Activated CD4-positive, alpha-beta T cell treated with anti-CD3 and anti-CD28 coated beads for 4 hours (primary cell): ENCODE measurements around the gene SALL4.
"Not testable (repeated sequence)": the region's sequence is repeated elsewhere in the genome, so short reads cannot be mapped to it uniquely, and the experiment has no call there.

ENCODE experiments used
- DNase-seq, 2 donors: peaks; one replicate each; pipeline ENCODE4 v3.0.0-alpha.2; 2020

SALL4 gene

GRCh38 chr20:51802170-51802751, at the start of gene SALL4:
SALL4 (minus strand) TSS chr20:51802521; CDS start chr20:51802408, 113 bp downstream.
- DNase-seq, result no peak

DNA sequence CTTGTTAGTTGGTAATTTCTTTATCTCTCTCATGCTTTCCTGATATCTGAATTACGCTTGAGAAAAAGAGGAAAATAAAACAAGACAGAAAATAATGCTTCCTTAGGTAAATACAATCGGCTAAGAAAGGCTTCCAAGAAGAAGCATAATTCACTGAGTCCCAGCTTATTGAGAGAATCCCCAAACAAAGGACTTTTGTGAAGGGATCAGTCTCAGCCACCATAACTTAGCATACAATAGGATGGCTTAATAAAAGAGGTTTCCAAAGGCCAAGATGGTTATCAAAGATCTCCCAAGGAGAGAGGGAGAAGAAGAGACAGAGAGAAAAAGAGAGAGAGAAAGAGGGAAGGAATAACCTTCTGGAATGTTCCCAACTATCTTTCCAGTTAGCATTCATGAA, 46.0 kb upstream of the SALL4 start:
- DNase-seq, result no peak

GRCh38 chr20:51840865-51841264, 38.5 kb upstream of the SALL4 start:
- DNase-seq, result no peak

DNA sequence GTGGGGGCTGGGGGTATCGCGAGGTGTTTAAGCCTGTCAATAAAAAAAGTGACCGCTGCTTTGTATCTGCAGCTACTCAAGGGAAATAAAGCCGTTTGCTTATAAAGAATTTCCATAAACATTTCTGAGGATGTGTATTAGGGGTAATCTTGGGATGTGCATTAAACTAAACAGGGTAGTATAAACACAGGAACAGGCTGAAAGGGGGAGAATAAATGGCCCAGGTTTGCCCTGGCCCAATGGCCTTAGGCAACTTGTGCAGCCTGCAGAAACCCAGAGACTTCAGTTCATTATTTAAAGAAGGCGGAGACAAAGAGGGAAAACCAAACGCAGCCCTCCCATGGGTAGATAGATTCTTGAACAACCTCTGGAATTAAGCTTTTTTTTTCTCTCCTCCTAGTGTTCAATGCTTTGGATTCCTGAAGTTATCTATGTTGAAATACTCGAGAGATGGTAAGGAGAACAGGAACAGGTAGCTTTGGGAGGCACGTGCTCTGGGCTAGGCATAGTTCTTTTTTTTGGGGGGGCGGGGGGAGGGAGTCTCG, 35.6 kb upstream of the SALL4 start:
- DNase-seq, result no peak

- DNase-seq, result no peak
These were observed 35.1 kb upstream of the SALL4 start for GRCh38 chr20:51837436-51837835.

- no peak for DNase-seq
These were observed 31.0 kb upstream of the SALL4 start for GRCh38 chr20:51833326-51833725.

GRCh38 chr20:51832276-51832675, 30.0 kb upstream of the SALL4 start:
- no peak for DNase-seq

GRCh38 chr20:51831866-51832265, 29.5 kb upstream of the SALL4 start:
- DNase-seq, result no peak

GRCh38 chr20:51830538-51830937, 28.2 kb upstream of the SALL4 start:
- DNase-seq, result no peak

GRCh38 chr20:51828762-51829161, 26.4 kb upstream of the SALL4 start:
- DNase-seq, result no peak

DNA sequence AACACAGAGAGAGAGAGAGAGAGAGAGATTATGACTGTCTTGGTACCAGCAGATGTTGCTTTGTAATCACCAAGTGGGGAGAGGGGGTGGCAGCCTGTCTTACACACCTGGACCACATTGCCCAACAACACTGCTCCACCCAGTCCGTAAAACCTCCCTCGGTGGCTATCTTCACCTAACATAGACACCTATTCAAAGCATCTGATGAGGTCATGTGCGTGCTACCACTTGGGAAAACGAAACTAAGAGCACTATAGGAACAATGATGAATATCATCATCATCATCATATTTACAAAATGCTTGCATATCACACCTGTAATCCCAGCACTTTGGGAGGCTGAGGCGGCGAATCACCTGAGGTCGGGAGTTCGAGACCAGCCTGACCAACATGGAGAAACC, 24.1 kb upstream of the SALL4 start:
- DNase-seq, result no peak

DNA sequence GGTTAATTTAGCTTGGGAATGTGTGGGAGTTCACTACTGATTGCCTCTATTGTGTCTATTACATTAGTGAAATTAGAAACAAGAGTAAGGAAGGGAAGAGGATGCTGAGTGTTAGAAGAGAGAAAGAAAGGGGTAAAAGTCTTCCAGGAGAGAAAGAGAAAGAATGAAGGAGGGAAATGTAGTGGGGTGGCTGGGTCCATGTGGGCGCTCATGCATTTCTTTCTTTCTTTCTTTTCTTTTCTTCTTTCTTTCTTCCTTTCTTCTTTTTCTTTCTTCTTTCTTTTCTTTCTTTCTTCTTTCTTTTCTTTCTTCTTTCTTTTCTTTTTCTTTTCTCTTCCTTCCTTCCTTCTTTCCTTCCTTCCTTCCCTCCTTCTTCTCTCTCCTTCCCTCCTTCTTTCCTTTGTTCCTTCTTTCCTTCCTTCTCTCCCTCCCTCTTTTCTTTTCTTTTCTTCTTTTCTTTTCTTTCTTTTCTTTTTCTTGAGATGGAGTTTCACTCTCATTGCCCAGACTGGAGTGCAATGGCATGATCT, 16.2 kb upstream of the SALL4 start:
- DNase-seq, result no peak

GRCh38 chr20:51816856-51817255, 14.5 kb upstream of the SALL4 start:
- not testable (repeated sequence) for DNase-seq

- no peak for DNase-seq
These were observed 13.2 kb upstream of the SALL4 start for GRCh38 chr20:51815383-51816076.

DNA sequence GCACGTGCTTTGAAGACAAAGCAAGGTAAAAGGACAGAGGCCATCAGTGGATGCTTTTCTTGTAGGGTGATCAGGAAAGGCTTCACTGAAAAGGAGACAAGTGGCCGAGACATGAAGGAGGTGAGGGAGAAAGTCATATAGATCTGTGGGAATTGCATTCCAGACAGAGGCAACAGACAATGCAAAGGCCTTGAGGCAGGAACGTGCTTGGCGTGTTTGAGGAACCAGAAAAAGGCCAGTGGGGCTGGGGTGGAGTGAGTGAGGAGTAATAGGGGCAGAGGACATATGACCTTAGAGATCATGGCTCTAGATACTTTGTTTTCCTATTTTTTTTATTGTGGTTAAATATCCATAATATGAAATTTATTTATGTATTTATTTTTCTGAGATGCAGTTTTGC, 10.5 kb upstream of the SALL4 start:
- no peak for DNase-seq

GRCh38 chr20:51811514-51812128, 9.3 kb upstream of the SALL4 start:
- no peak for DNase-seq

- DNase-seq, result no peak
These were observed 8.7 kb upstream of the SALL4 start for GRCh38 chr20:51811042-51811355.

GRCh38 chr20:51810155-51811041, 8.1 kb upstream of the SALL4 start:
- no peak for DNase-seq

DNA sequence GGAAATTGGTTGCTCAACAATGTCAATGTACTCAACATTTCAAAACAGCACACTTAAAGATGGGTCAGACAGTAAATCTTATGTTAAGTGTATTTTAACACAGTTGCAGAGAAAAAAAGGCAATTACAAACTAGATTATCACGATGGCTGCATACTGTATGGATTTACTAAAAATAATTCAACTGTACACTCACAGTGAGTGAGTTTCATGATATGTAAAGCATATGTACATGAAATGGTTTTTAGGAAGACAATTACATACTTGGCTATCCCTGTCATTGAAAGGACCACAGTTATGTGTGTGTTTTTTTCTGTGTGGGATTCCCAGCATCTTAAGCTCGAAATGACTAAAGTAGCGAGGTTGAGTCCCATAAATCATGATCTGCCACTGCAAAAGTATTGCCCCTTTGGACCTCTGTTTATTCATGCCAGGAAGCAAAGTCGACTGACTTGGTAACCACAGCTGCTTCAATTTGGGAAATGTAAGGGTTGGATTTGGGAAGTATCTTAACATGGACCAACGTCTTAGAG, 5.5 kb upstream of the SALL4 start:
- no peak for DNase-seq

- no peak for DNase-seq
These were observed 2.4 kb upstream of the SALL4 start for GRCh38 chr20:51804754-51805153.

DNA sequence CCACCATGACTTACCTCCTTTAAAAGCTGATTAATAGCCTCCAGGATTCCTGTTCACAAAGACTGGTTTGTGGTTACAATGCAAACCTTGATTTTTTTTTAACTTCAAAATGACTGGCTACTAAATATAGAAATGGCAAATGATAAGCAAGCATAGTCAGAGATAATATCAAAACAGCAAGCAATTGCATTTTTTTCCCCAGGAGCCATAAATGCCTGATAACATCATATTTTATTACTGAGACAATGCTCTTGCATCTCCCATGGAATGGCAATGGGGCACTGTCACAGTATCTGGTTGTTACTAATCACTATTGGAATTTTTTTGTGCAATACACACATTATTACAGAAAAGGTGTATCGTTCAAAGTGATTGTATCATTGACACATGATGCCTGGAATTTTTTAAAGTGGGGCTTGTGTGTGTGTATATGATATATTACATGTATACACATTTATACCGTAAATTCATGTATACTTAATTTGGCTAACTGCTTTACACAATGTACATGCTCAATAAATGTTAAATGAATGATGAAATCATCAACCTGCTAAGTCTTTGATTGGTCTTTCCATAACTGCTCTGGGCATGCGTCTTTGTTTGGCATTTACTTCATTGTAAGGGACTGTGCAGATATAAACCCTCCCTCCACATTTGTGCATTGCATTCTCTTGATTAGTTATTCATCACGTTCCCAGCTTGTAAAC, 980 bp upstream of the SALL4 start:
- DNase-seq, result no peak

GRCh38 chr20:51801823-51802123, 548 bp downstream of the SALL4 start:
- no peak for DNase-seq
